Kidney glomerular epithelial cell (primary cell): ENCODE measurements around the gene KLHL40.
A peak's percentile ranks its signal among the peaks of the same experiment; 100 is the strongest.

Experiments
- DNase-seq: peaks from one replicate; lab custom pipeline; 2025; lab: John Stamatoyannopoulos, UW

The KLHL40 gene

GRCh38 chr3:42685363-42685881, at the start of gene KLHL40:
TSS of gene KLHL40 (plus strand) at chr3:42685537. CDS start at chr3:42685619, 82 bp downstream.
- no peak for DNase-seq

GRCh38 chr3:42637001-42637400, 48.3 kb upstream of the KLHL40 start:
- no peak for DNase-seq

GRCh38 chr3:42638339-42638842, 46.9 kb upstream of the KLHL40 start:
- no peak for DNase-seq

GRCh38 chr3:42639192-42639591, 46.1 kb upstream of the KLHL40 start:
- no peak for DNase-seq

- DNase-seq, result no peak
These were observed 45.2 kb upstream of the KLHL40 start for GRCh38 chr3:42640129-42640528.

GRCh38 chr3:42640771-42641370, 44.5 kb upstream of the KLHL40 start:
- DNase-seq, result no peak

GRCh38 chr3:42647821-42648459, 37.4 kb upstream of the KLHL40 start:
- DNase-seq, result no peak

- no peak for DNase-seq
These were observed 36.3 kb upstream of the KLHL40 start for GRCh38 chr3:42649006-42649405.

GRCh38 chr3:42649783-42650182, 35.6 kb upstream of the KLHL40 start:
- no peak for DNase-seq

GRCh38 chr3:42651248-42652091, 33.9 kb upstream of the KLHL40 start:
- peak; percentile 53 for DNase-seq

GRCh38 chr3:42652251-42652610, 33.1 kb upstream of the KLHL40 start:
- DNase-seq, result no peak

GRCh38 chr3:42652611-42653302, 32.6 kb upstream of the KLHL40 start:
- DNase-seq, result peak; percentile 82

GRCh38 chr3:42653303-42653559, 32.1 kb upstream of the KLHL40 start:
- no peak for DNase-seq

- no peak for DNase-seq
These were observed 31.6 kb upstream of the KLHL40 start, which contains the start of gene ZBTB47 for GRCh38 chr3:42653560-42654330. TSS of gene ZBTB47 (plus strand) at chr3:42653697. CDS start at chr3:42658356, 4,659 bp downstream.

- DNase-seq, result no peak
These were observed 30.8 kb upstream of the KLHL40 start for GRCh38 chr3:42654331-42655201.

GRCh38 chr3:42655331-42655888, 29.9 kb upstream of the KLHL40 start:
- DNase-seq, result no peak

- DNase-seq, result no peak
These were observed 29.2 kb upstream of the KLHL40 start for GRCh38 chr3:42655980-42656679.

- no peak for DNase-seq
These were observed 28.4 kb upstream of the KLHL40 start for GRCh38 chr3:42656680-42657610.
